ENCODE measurements around the gene PICALM.
"Not testable (repeated sequence)": the region's sequence is repeated elsewhere in the genome, so short reads cannot be mapped to it uniquely, and the experiment has no call there.

Gene PICALM

DNA sequence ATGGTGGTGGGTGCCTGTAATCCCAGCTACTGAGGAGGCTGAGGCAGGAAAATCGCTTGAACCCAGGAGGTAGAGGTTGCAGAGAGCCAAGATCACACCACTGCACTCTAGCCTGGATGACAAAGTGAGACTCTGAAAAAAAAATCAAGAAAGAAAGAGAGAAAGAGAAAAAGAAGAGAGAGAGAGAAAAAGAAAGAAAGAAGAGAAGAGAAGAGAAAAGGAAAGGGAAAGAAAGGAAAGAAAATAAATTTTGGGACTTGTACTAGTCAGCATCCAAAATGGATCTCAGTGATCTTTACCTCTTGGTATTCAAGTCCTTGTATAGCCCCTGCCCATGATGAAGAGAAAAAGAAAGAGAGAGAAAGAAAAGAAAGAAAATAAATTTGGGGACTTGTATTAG lies 22.2 kb upstream of the PICALM start:
- Histone ChIP-seq H3K27me3 (replicated peaks; ENCODE audit: control insufficient read depth, insufficient read depth, low read length) (no peaks in the 10 kb centered on the region), H3K36me3 (ENCODE audit: control insufficient read depth, insufficient read depth, low read length) (no peaks in the 10 kb centered on the region), H3K4me3 (replicated peaks; ENCODE audit: low read depth, low read length) (no peak overlapping the region)
- no peak for DNase-seq (ENCODE audit: extremely low read depth, insufficient read length)
- no peak for TF ChIP-seq CTCF (IDR thresholded peaks at IDR 0.05; ENCODE audit: insufficient read depth, low read length, poor library complexity, severe bottlenecking)

GRCh38 chr11:86089659-86090058 lies 20.8 kb upstream of the PICALM start:
- H3K4me3 ChIP-seq (replicated peaks; ENCODE audit: low read depth, low read length) = no peak overlapping the region
- TF ChIP-seq CTCF (IDR thresholded peaks at IDR 0.05; ENCODE audit: insufficient read depth, low read length, poor library complexity, severe bottlenecking) = no peak
- H3K27me3 ChIP-seq (replicated peaks; ENCODE audit: control insufficient read depth, insufficient read depth, low read length) = no peaks in the 10 kb centered on the region
- no peaks in the 10 kb centered on the region for H3K36me3 ChIP-seq (ENCODE audit: control insufficient read depth, insufficient read depth, low read length)
- no peak for DNase-seq (ENCODE audit: extremely low read depth, insufficient read length)

GRCh38 chr11:86087688-86088087 lies 18.8 kb upstream of the PICALM start:
- not testable (repeated sequence) for H3K4me3 ChIP-seq (replicated peaks; ENCODE audit: low read depth, low read length); H3K27me3 ChIP-seq (replicated peaks; ENCODE audit: control insufficient read depth, insufficient read depth, low read length); DNase-seq (ENCODE audit: extremely low read depth, insufficient read length); H3K36me3 ChIP-seq (ENCODE audit: control insufficient read depth, insufficient read depth, low read length)

DNA sequence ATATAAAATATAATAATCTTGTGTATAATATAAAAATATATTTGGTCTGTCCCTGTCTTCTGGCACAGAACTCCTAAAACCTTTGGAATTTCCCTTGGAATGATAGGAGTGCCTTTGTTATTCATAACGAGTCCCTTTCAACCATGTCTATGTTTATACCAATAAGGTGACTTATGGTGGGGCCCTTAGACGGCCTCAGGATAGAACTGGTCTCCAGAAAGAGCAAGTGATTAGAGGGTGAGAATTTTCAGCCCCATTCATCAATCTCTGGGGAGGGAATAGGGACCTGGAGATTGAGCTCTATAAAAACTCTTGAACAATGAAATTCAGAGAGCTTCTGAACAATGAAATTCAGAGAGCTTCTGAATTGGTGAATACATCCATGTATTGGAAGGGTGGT lies 18.4 kb upstream of the PICALM start:
- H3K27me3 ChIP-seq (replicated peaks; ENCODE audit: control insufficient read depth, insufficient read depth, low read length) = no peaks in the 10 kb centered on the region
- TF ChIP-seq CTCF (IDR thresholded peaks at IDR 0.05; ENCODE audit: insufficient read depth, low read length, poor library complexity, severe bottlenecking) = no peak
- H3K36me3 ChIP-seq (ENCODE audit: control insufficient read depth, insufficient read depth, low read length) = no peaks in the 10 kb centered on the region
- DNase-seq (ENCODE audit: extremely low read depth, insufficient read length) = no peak
- no peak overlapping the region for H3K4me3 ChIP-seq (replicated peaks; ENCODE audit: low read depth, low read length)

DNA sequence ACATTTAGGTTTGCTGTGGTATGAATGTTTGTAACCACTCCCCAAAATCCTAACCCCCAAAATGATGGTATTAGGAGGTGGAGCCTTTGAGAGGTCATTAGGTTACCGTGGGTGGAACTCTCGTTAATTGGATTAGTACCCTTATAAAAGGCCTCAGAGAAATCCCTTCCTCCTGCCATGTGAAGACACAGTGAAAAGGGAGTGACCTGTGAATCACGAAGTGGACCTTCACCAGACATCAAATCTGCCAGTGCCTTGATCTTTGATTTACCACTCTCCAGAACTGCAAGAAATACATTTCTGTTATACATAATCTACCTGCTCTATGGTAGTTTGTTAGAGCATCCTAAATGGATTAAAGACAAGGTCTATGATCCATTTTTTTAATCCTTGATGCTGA lies 12.6 kb upstream of the PICALM start:
- DNase-seq (ENCODE audit: extremely low read depth, insufficient read length) = no peak
- H3K36me3 ChIP-seq (ENCODE audit: control insufficient read depth, insufficient read depth, low read length) = no peaks in the 10 kb centered on the region
- TF ChIP-seq CTCF (IDR thresholded peaks at IDR 0.05; ENCODE audit: insufficient read depth, low read length, poor library complexity, severe bottlenecking) = no peak
- no peaks in the 10 kb centered on the region for H3K27me3 ChIP-seq (replicated peaks; ENCODE audit: control insufficient read depth, insufficient read depth, low read length)
- H3K4me3 ChIP-seq (replicated peaks; ENCODE audit: low read depth, low read length) = no peak overlapping the region

DNA sequence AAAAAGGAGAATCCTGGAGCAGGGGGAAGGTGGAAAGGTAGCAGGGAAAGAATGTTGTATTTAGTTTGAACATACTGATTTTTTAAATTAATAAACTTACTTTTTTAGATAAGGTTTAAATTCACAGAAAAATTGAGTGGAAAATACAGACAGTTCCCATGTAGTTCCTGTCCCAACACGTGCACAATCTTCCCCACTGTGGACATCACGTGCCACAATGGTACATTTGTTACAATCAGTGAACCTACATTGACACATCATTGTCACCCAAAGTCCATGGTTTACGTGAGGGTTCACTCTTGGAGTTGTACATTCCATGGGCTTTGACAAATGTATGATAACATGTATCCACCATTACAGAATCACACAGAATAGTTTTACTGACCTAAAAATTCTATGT lies 10.5 kb upstream of the PICALM start:
- Histone ChIP-seq H3K27me3 (replicated peaks; ENCODE audit: control insufficient read depth, insufficient read depth, low read length) (no peaks in the 10 kb centered on the region), H3K4me3 (replicated peaks; ENCODE audit: low read depth, low read length) (no peak overlapping the region), H3K36me3 (ENCODE audit: control insufficient read depth, insufficient read depth, low read length) (no peaks in the 10 kb centered on the region)
- TF ChIP-seq CTCF (IDR thresholded peaks at IDR 0.05; ENCODE audit: insufficient read depth, low read length, poor library complexity, severe bottlenecking) = no peak
- no peak for DNase-seq (ENCODE audit: extremely low read depth, insufficient read length)
